ENCODE measurements around the gene FAM131C.

DNA sequence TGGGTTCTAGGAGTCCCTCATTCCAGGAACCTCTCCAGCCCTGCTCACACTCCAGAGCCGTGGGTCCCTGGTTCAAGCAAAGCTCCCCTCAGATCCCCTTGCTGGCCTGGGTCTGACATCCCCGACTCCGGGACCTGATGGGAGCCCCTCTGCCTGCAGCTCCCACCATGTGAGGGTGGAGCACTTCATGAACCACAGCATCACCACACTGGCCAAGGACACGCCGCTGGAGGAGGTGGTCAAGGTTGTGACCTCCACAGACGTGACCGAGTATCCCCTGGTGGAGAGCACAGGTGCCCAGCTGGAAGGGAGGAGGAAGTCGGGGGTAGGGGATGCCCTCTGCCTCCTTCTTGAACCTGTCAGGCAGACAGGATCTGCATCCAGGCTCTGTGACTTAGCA lies 41.9 kb downstream of the FAM131C start:
- TF ChIP-seq, protein P1, sequence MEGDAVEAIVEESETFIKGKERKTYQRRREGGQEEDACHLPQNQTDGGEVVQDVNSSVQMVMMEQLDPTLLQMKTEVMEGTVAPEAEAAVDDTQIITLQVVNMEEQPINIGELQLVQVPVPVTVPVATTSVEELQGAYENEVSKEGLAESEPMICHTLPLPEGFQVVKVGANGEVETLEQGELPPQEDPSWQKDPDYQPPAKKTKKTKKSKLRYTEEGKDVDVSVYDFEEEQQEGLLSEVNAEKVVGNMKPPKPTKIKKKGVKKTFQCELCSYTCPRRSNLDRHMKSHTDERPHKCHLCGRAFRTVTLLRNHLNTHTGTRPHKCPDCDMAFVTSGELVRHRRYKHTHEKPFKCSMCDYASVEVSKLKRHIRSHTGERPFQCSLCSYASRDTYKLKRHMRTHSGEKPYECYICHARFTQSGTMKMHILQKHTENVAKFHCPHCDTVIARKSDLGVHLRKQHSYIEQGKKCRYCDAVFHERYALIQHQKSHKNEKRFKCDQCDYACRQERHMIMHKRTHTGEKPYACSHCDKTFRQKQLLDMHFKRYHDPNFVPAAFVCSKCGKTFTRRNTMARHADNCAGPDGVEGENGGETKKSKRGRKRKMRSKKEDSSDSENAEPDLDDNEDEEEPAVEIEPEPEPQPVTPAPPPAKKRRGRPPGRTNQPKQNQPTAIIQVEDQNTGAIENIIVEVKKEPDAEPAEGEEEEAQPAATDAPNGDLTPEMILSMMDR (IDR thresholded peaks at IDR 0.05), result no peak
- TF ChIP-seq POLR2A (IDR thresholded peaks at IDR 0.05), result no peak
